Activated naive CD8-positive, alpha-beta T cell treated with anti-CD3 and anti-CD28 coated beads for 36 hours (primary cell): Measurements from ENCODE around the gene SOX5. TPM values are rescaled to one million over a fixed set of nuclear protein-coding genes. Genes with fewer than 3 reads are reported as not detected.

Experiments used
- DNase-seq: peaks from one replicate; pipeline ENCODE4 v3.0.0; 2021
- H3K27ac Mint-ChIP-seq: one replicate; pipeline ENCODE4 v1.8.0; 2022; ENCODE audit warnings: mild to moderate bottlenecking, moderate library complexity, mixed read lengths
- H3K27me3 Mint-ChIP-seq: one replicate; pipeline ENCODE4 v1.8.0; 2022; ENCODE audit warnings: mild to moderate bottlenecking, mixed read lengths
- H3K36me3 Mint-ChIP-seq: one replicate; pipeline ENCODE4 v1.8.0; 2021; ENCODE audit warnings: mild to moderate bottlenecking, mixed read lengths
- H3K4me1 Mint-ChIP-seq: one replicate; pipeline ENCODE4 v1.8.0; 2021; ENCODE audit warnings: mixed read lengths
- H3K4me3 Mint-ChIP-seq: one replicate; pipeline ENCODE4 v1.8.0; 2022; ENCODE audit warnings: mild to moderate bottlenecking, moderate library complexity, mixed read lengths
- H3K9me3 Mint-ChIP-seq: one replicate; pipeline ENCODE4 v1.8.0; 2022; ENCODE audit warnings: mixed read lengths
- total RNA-seq, 2 experiments: library from RNA; stranded (reverse); gene quantifications; one replicate each; pipeline ENCODE4 v1.2.3, GENCODE V29; 2021

SOX5 gene
- total RNA-seq, 2 experiments from 2014 or later, result not detected

- no peaks in the 10 kb centered on the region for H3K36me3 Mint-ChIP-seq
- H3K4me3 Mint-ChIP-seq, result no peak overlapping the region
- no peaks in the 10 kb centered on the region for H3K4me1 Mint-ChIP-seq
- H3K27ac Mint-ChIP-seq, result no peak overlapping the region
- peaks cover 3% of the 10 kb centered on the region for H3K9me3 Mint-ChIP-seq
- H3K27me3 Mint-ChIP-seq, result no peaks in the 10 kb centered on the region
- DNase-seq, result no peak
Measured at GRCh38 chr12:23564451-23565152, 384.9 kb downstream of the SOX5 start.

- no peak overlapping the region for H3K4me3 Mint-ChIP-seq
- no peak for DNase-seq
- H3K4me1 Mint-ChIP-seq, result no peaks in the 10 kb centered on the region
- peaks cover 3% of the 10 kb centered on the region for H3K9me3 Mint-ChIP-seq
- H3K27ac Mint-ChIP-seq, result no peak overlapping the region
- H3K36me3 Mint-ChIP-seq, result no peaks in the 10 kb centered on the region
- no peaks in the 10 kb centered on the region for H3K27me3 Mint-ChIP-seq
Measured at GRCh38 chr12:23561364-23562345, 387.8 kb downstream of the SOX5 start.

- Mint-ChIP-seq H3K4me1 (no peaks in the 10 kb centered on the region), H3K9me3 (peaks cover 2% of the 10 kb centered on the region), H3K36me3 (no peaks in the 10 kb centered on the region), H3K4me3 (no peak overlapping the region), H3K27me3 (no peaks in the 10 kb centered on the region), H3K27ac (no peak overlapping the region)
- DNase-seq, result no peak
Measured at GRCh38 chr12:23560611-23561010, 388.9 kb downstream of the SOX5 start.

- Mint-ChIP-seq H3K27me3 (no peaks in the 10 kb centered on the region), H3K4me1 (no peaks in the 10 kb centered on the region), H3K9me3 (no peaks in the 10 kb centered on the region), H3K36me3 (no peaks in the 10 kb centered on the region), H3K27ac (no peak overlapping the region), H3K4me3 (no peak overlapping the region)
- DNase-seq, result no peak
Measured at GRCh38 chr12:23559268-23559753, 390.2 kb downstream of the SOX5 start.

- Mint-ChIP-seq H3K4me1 (no peaks in the 10 kb centered on the region), H3K36me3 (no peaks in the 10 kb centered on the region), H3K27ac (no peak overlapping the region), H3K27me3 (no peaks in the 10 kb centered on the region), H3K9me3 (peaks cover 1% of the 10 kb centered on the region), H3K4me3 (no peak overlapping the region)
- DNase-seq, result no peak
Measured at GRCh38 chr12:23556661-23557060, 392.8 kb downstream of the SOX5 start.

- no peak overlapping the region for H3K4me3 Mint-ChIP-seq
- peaks cover 1% of the 10 kb centered on the region for H3K9me3 Mint-ChIP-seq
- no peak for DNase-seq
- H3K27me3 Mint-ChIP-seq, result no peaks in the 10 kb centered on the region
- no peaks in the 10 kb centered on the region for H3K36me3 Mint-ChIP-seq
- no peak overlapping the region for H3K27ac Mint-ChIP-seq
- no peaks in the 10 kb centered on the region for H3K4me1 Mint-ChIP-seq
Measured at GRCh38 chr12:23555825-23556207, 393.7 kb downstream of the SOX5 start.

GRCh38 chr12:23555180-23555824, 394.2 kb downstream of the SOX5 start:
- H3K27me3 Mint-ChIP-seq, result no peaks in the 10 kb centered on the region
- no peak overlapping the region for H3K27ac Mint-ChIP-seq
- no peak for DNase-seq
- no peaks in the 10 kb centered on the region for H3K4me1 Mint-ChIP-seq
- no peaks in the 10 kb centered on the region for H3K36me3 Mint-ChIP-seq
- no peak overlapping the region for H3K4me3 Mint-ChIP-seq
- H3K9me3 Mint-ChIP-seq, result peaks cover 1% of the 10 kb centered on the region

GRCh38 chr12:23552417-23552816, 397.1 kb downstream of the SOX5 start:
- no peaks in the 10 kb centered on the region for H3K36me3 Mint-ChIP-seq

GRCh38 chr12:23550753-23551152, 398.7 kb downstream of the SOX5 start:
- no peaks in the 10 kb centered on the region for H3K27me3 Mint-ChIP-seq

More at GRCh38 chr12:23552417-23552816, 397.1 kb downstream of the SOX5 start:
- Mint-ChIP-seq H3K27ac (no peak overlapping the region), H3K4me1 (no peaks in the 10 kb centered on the region), H3K27me3 (no peaks in the 10 kb centered on the region), H3K4me3 (no peak overlapping the region), H3K9me3 (peaks cover 1% of the 10 kb centered on the region)
- DNase-seq, result no peak

GRCh38 chr12:23548742-23549141, 400.7 kb downstream of the SOX5 start:
- Mint-ChIP-seq H3K4me3 (no peak overlapping the region), H3K9me3 (peaks cover 1% of the 10 kb centered on the region), H3K27ac (no peak overlapping the region), H3K27me3 (no peaks in the 10 kb centered on the region), H3K36me3 (no peaks in the 10 kb centered on the region), H3K4me1 (no peaks in the 10 kb centered on the region)
- DNase-seq, result no peak

More at GRCh38 chr12:23550753-23551152, 398.7 kb downstream of the SOX5 start:
- no peak for DNase-seq
- no peaks in the 10 kb centered on the region for H3K4me1 Mint-ChIP-seq
- H3K9me3 Mint-ChIP-seq, result peaks cover 1% of the 10 kb centered on the region
- no peak overlapping the region for H3K27ac Mint-ChIP-seq
- H3K4me3 Mint-ChIP-seq, result no peak overlapping the region
- no peaks in the 10 kb centered on the region for H3K36me3 Mint-ChIP-seq

GRCh38 chr12:23546756-23547155, 402.7 kb downstream of the SOX5 start:
- no peak overlapping the region for H3K4me3 Mint-ChIP-seq
- no peak for DNase-seq
- H3K4me1 Mint-ChIP-seq, result no peaks in the 10 kb centered on the region
- H3K9me3 Mint-ChIP-seq, result no peaks in the 10 kb centered on the region
- H3K36me3 Mint-ChIP-seq, result no peaks in the 10 kb centered on the region
- H3K27ac Mint-ChIP-seq, result no peak overlapping the region
- no peaks in the 10 kb centered on the region for H3K27me3 Mint-ChIP-seq

- H3K27ac Mint-ChIP-seq, result no peak overlapping the region
- DNase-seq, result no peak
- no peaks in the 10 kb centered on the region for H3K4me1 Mint-ChIP-seq
- no peak overlapping the region for H3K4me3 Mint-ChIP-seq
- no peaks in the 10 kb centered on the region for H3K27me3 Mint-ChIP-seq
- no peaks in the 10 kb centered on the region for H3K36me3 Mint-ChIP-seq
- H3K9me3 Mint-ChIP-seq, result no peaks in the 10 kb centered on the region
Measured at GRCh38 chr12:23543767-23544166, 405.7 kb downstream of the SOX5 start.

- Mint-ChIP-seq H3K27ac (no peak overlapping the region), H3K4me3 (no peak overlapping the region), H3K36me3 (no peaks in the 10 kb centered on the region), H3K4me1 (no peaks in the 10 kb centered on the region), H3K27me3 (no peaks in the 10 kb centered on the region), H3K9me3 (no peaks in the 10 kb centered on the region)
- no peak for DNase-seq
Measured at GRCh38 chr12:23542187-23542586, 407.3 kb downstream of the SOX5 start.

GRCh38 chr12:23540572-23540971, 408.9 kb downstream of the SOX5 start:
- Mint-ChIP-seq H3K27me3 (no peaks in the 10 kb centered on the region), H3K36me3 (no peaks in the 10 kb centered on the region), H3K27ac (no peak overlapping the region), H3K4me1 (no peaks in the 10 kb centered on the region), H3K9me3 (no peaks in the 10 kb centered on the region), H3K4me3 (no peak overlapping the region)
- no peak for DNase-seq

- no peak for DNase-seq
- H3K9me3 Mint-ChIP-seq, result no peaks in the 10 kb centered on the region
- no peak overlapping the region for H3K4me3 Mint-ChIP-seq
- no peak overlapping the region for H3K27ac Mint-ChIP-seq
- H3K4me1 Mint-ChIP-seq, result no peaks in the 10 kb centered on the region
- H3K36me3 Mint-ChIP-seq, result no peaks in the 10 kb centered on the region
- H3K27me3 Mint-ChIP-seq, result no peaks in the 10 kb centered on the region
Measured at GRCh38 chr12:23536293-23536692, 413.2 kb downstream of the SOX5 start.
